K562 (cell line): ENCODE data around the gene HPSE2. TPM values are rescaled to one million over a fixed set of nuclear protein-coding genes. Genes with fewer than 3 reads are reported as not detected.

Experiments used
- ATAC-seq: fragments of 200-7000 bp; cut with Tn5 transposase; 3 replicates; pipeline ENCODE4 v1.9.1; 2020; ENCODE audit warnings: moderate library complexity
- BruUV-seq: library from RNA; stranded (reverse); fragments of 400-500 nt; replicated peaks from 2 replicates; lab custom pipeline; 2021; lab: Mats Ljungman, UMichigan
- CTCF ChIA-PET: fragments of 300-600 bp; formaldehyde crosslinking; extraction: SDS; loops from one replicate; lab custom pipeline; 2021; ENCODE audit warnings: low intra/inter-chr PET ratio; lab: Yijun Ruan, JAX
- POLR2A ChIA-PET: fragments of 300-600, 350-650 bp; sonication (Branson Sonifier 250); formaldehyde crosslinking; extraction: SDS; loops from one replicate; lab custom pipeline; 2021; ENCODE audit warnings: antibody characterized with exemption, inconsistent platforms; lab: Yijun Ruan, JAX
- DNase-seq, 4 experiments: peaks; one replicate each; pipeline versions ENCODE4 v3.0.0 to v3.0.0-alpha.2; 2011 to 2018; ENCODE audit warnings: low spot score in 3 of 4, mixed read lengths in 3 of 4; ENCODE audit errors: extremely low read depth in 1 of 4
- FAIRE-seq: peaks from 2 replicates; lab custom pipeline; 2011; peaks lifted over from hg19 to GRCh38; lab: Jason Lieb, UNC
- H2AFZ ChIP-seq: 2 replicates; pipeline ENCODE4 v1.6.0; 2011; ENCODE audit warnings: low read depth, low read length, control low read depth, inconsistent platforms
- H3K27ac ChIP-seq: fragments of 200-600 bp; 3 replicates; pipeline ENCODE4 v1.8.0; 2011; ENCODE audit warnings: low read depth, mild to moderate bottlenecking, control low read depth, inconsistent platforms, low read length, moderate library complexity, mixed read lengths; ENCODE audit errors: extremely low read depth
- H3K27me3 ChIP-seq, 2 experiments: fragments of 300-600 bp in 1 of 2; 2 replicates in 1 of 2; 3 replicates in 1 of 2; pipeline versions ENCODE4 v1.6.0 to v1.8.0; 2011; ENCODE audit warnings: inconsistent platforms in 2 of 2, low read length in 2 of 2, mild to moderate bottlenecking in 1 of 2, mixed read lengths in 1 of 2, moderate library complexity in 1 of 2; ENCODE audit not compliant: control insufficient read depth in 2 of 2, insufficient read depth in 2 of 2
- H3K36me3 ChIP-seq: fragments of 300-600 bp; 3 replicates; pipeline ENCODE4 v1.8.0; 2011; ENCODE audit warnings: mild to moderate bottlenecking, low read length, inconsistent platforms; ENCODE audit not compliant: control insufficient read depth, insufficient read depth
- H3K4me1 ChIP-seq, 2 experiments: fragments of 200-600 bp in 1 of 2; replicated peaks in 1 of 2; 2 replicates in 1 of 2; 3 replicates in 1 of 2; pipeline versions ENCODE4 v1.5.1 to v1.8.0; 2011; ENCODE audit warnings: inconsistent platforms in 2 of 2, low read length in 2 of 2, mild to moderate bottlenecking in 1 of 2, mixed read lengths in 1 of 2, moderate library complexity in 1 of 2; ENCODE audit not compliant: control insufficient read depth in 2 of 2, insufficient read depth in 2 of 2
- H3K4me2 ChIP-seq: 2 replicates; pipeline ENCODE4 v1.6.1; 2011; ENCODE audit warnings: low read length, control low read depth, inconsistent platforms, mixed read lengths; ENCODE audit not compliant: insufficient read depth
- H3K4me3 ChIP-seq: fragments of 200-600 bp; sonication (generic), shearing (Covaris generic); 2 replicates; pipeline ENCODE4 v1.5.1; 2016; ENCODE audit warnings: control low read depth, inconsistent platforms
- H3K79me2 ChIP-seq: fragments of 200-600 bp; 3 replicates; pipeline ENCODE4 v1.8.0; 2011; ENCODE audit warnings: low read length, inconsistent platforms; ENCODE audit not compliant: control insufficient read depth, insufficient read depth
- H3K9ac ChIP-seq, 2 experiments: 2 replicates each; pipeline versions ENCODE4 v1.6.0 to v1.6.1; 2011; ENCODE audit warnings: low read depth in 2 of 2, low read length in 2 of 2, control low read depth in 1 of 2, inconsistent platforms in 1 of 2, mild to moderate bottlenecking in 1 of 2, mixed read lengths in 1 of 2; ENCODE audit not compliant: insufficient read depth in 1 of 2
- H3K9me1 ChIP-seq: one replicate; pipeline ENCODE4 v1.6.0; 2011; ENCODE audit warnings: inconsistent platforms, mild to moderate bottlenecking, low read length, moderate library complexity; ENCODE audit not compliant: control insufficient read depth, insufficient read depth
- H3K9me3 ChIP-seq: replicated peaks from 2 replicates; pipeline ENCODE4 v1.5.1; 2011; ENCODE audit warnings: low read depth, low read length, inconsistent platforms; ENCODE audit not compliant: control insufficient read depth, insufficient read depth
- H4K20me1 ChIP-seq: replicated peaks from 2 replicates; pipeline ENCODE4 v1.6.1; 2011; ENCODE audit warnings: low read length, inconsistent platforms, mixed read lengths; ENCODE audit not compliant: control insufficient read depth, insufficient read depth
- ETV6 ChIP-seq, 3 experiments: fragments of 150-350 bp in 1 of 3; sonication (generic) in 1 of 3; formaldehyde crosslinking in 1 of 3; IDR thresholded peaks; 2 replicates each; pipeline versions ENCODE4 v1.6.1 to v1.8.0; 2014 to 2022; ENCODE audit warnings: borderline replicate concordance in 2 of 3, low read depth in 2 of 3, antibody characterized with exemption in 1 of 3, low read length in 1 of 3, mild to moderate bottlenecking in 1 of 3, missing genetic modification reagents in 1 of 3
- GABPB2 ChIP-seq: fragments of 250-450 bp; sonication (Bioruptor Pico); conservative IDR thresholded peaks from 2 replicates; pipeline ENCODE4 v1.5.1; 2021; ENCODE audit warnings: mild to moderate bottlenecking
- KDM5B ChIP-seq: fragments of 200-600 bp; sonication (generic); IDR thresholded peaks from 2 replicates; pipeline ENCODE4 v1.6.1; 2012; ENCODE audit warnings: low read depth, mild to moderate bottlenecking, moderate library complexity, low read length, control low read depth, inconsistent platforms; ENCODE audit not compliant: insufficient replicate concordance
- MYNN ChIP-seq, 2 experiments: sonication (generic); formaldehyde crosslinking in 1 of 2; IDR thresholded peaks; 2 replicates each; pipeline versions ENCODE4 v1.5.0 to v1.6.1; 2016 to 2020; ENCODE audit warnings: antibody characterized with exemption in 1 of 2, missing genetic modification reagents in 1 of 2
- PCBP2 ChIP-seq: fragments of 200-400 bp; formaldehyde crosslinking; IDR thresholded peaks from 2 replicates; pipeline ENCODE4 v1.6.1; 2018; ENCODE audit warnings: low read length, low read depth, mild to moderate bottlenecking, moderate library complexity; ENCODE audit not compliant: poor library complexity, severe bottlenecking
- RAD51 ChIP-seq: fragments of 450-650 bp; IDR thresholded peaks from 2 replicates; pipeline ENCODE4 v1.7.1; 2016; ENCODE audit warnings: low read depth, mild to moderate bottlenecking, borderline replicate concordance
- SAFB2 ChIP-seq: fragments of 200-400 bp; formaldehyde crosslinking; IDR thresholded peaks from 2 replicates; pipeline ENCODE4 v1.6.1; 2018; ENCODE audit warnings: borderline replicate concordance, low read length, low read depth, moderate library complexity; ENCODE audit not compliant: severe bottlenecking
- SMAD2 ChIP-seq: fragments of 150-350 bp; IDR thresholded peaks from 2 replicates; pipeline ENCODE4 v1.6.1; 2014; ENCODE audit warnings: low read depth, mild to moderate bottlenecking, low read length
- U2AF2 ChIP-seq: fragments of 200-400 bp; formaldehyde crosslinking; optimal IDR thresholded peaks from 2 replicates; pipeline ENCODE3; 2017; ENCODE audit warnings: low read depth, mild to moderate bottlenecking, low read length
- ZNF121 ChIP-seq: sonication (generic); formaldehyde crosslinking; conservative IDR thresholded peaks from 2 replicates; pipeline ENCODE4 v1.8.0; 2022; ENCODE audit warnings: missing genetic modification reagents
- ZNF232 ChIP-seq: sonication (generic); formaldehyde crosslinking; IDR thresholded peaks from 2 replicates; pipeline ENCODE4 v1.8.0; 2022; ENCODE audit warnings: mild to moderate bottlenecking, missing genetic modification reagents
- ZNF586 ChIP-seq: fragments of 450-650 bp; formaldehyde crosslinking; conservative IDR thresholded peaks from 2 replicates; pipeline ENCODE4 v1.4.0; 2020; ENCODE audit warnings: mild to moderate bottlenecking, moderate library complexity
- ZNF717 ChIP-seq: fragments of 250-450 bp; sonication (Bioruptor Pico); IDR thresholded peaks from 2 replicates; pipeline ENCODE4 v1.5.0; 2021
- WGBS: fragments of 100-300 bp; shearing (Covaris generic); methylation state at CpG from one replicate; pipeline ENCODE4 v1.1.6; 2016; ENCODE audit warnings: low coverage, mixed read lengths; ENCODE audit not compliant: insufficient coverage; ENCODE audit errors: missing lambda C conversion rate; 5-methylcytosine and 5-hydroxymethylcytosine counted together
- in situ Hi-C: fragments of 300-500 bp; cut with MboI; formaldehyde crosslinking; loops from 4 replicates; pipeline ENCODE4 v1.15.0; 2018; ENCODE audit warnings: inconsistent platforms, mixed read lengths
- intact Hi-C: fragments of 100-400 bp; cut with micrococcal nuclease; formaldehyde crosslinking; loops from 2 replicates; pipeline ENCODE4 v1.14.2; 2022
- polyA plus RNA-seq, 8 experiments: library from polyadenylated mRNA; depleted of rRNA in 4 of 8; stranded (reverse) in 5 of 8; unstranded in 3 of 8; fragments of >200 nt; fragmentation: Nextera tagmentation in 2 of 8; fragmentation: Illumina TruSeq in 1 of 8; extraction: Ambion mirVana in 2 of 8; extraction: Trizol in 1 of 8; gene quantifications; 2 replicates each; pipeline versions ENCODE4 v1.2.1 to v1.2.3, GENCODE V29; 2011 to 2014; ENCODE audit warnings: inconsistent platforms in 1 of 8, missing spikeins in 1 of 8
- total RNA-seq, 7 experiments: library from RNA; depleted of rRNA in 6 of 7; stranded (reverse); fragments of >200 nt in 6 of 7; fragmentation: Illumina TruSeq in 2 of 7; extraction: Trizol in 2 of 7; gene quantifications; 2 replicates each; pipeline versions ENCODE4 v1.2.1 to v1.2.3, GENCODE V29; 2011 to 2021; ENCODE audit warnings: low replicate concordance in 1 of 7
- TF ChIP-seq, protein P1 (sequence below): fragments of 450-650 bp; formaldehyde crosslinking; IDR thresholded peaks from 2 replicates; pipeline ENCODE4 v1.4.0; 2022; ENCODE audit warnings: missing genetic modification characterization
- TF ChIP-seq, protein P2 (sequence below), 2 experiments: fragments of 450-650 bp; conservative IDR thresholded peaks; 2 replicates each; pipeline ENCODE4 v1.6.1; 2017; ENCODE audit warnings: mild to moderate bottlenecking in 2 of 2, moderate library complexity in 2 of 2
- TF ChIP-seq, protein P3 (sequence below): sonication (generic); formaldehyde crosslinking; IDR thresholded peaks from 2 replicates; pipeline ENCODE4 v1.8.0; 2022; ENCODE audit warnings: mild to moderate bottlenecking, missing genetic modification reagents, borderline replicate concordance

The HPSE2 gene
- total and polyA plus RNA-seq, 9 of the 15 experiments (the other 6 are each of a cell fraction or from before 2014, with no cell fraction given), result 0.03 to 0.10 (median 0.04) TPM; not detected in 2

DNA sequence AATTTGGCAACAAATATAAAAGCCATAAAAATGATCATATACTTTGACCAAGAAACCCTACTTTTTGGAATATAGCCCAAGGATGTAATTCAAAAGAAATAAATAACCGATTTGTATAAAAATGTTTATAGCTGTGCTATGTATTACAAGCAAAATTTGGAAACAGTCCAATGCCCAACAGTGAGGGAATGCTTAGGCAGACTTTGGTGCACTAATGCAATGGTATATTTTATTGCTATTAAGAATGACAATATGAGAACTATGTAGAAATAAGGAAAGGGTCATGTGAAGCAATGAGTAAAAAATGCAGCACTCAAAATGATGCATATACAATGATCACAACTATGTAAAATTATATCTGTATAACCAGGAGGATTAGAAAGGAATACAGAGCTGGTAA, 515.1 kb downstream of the HPSE2 start (continued):
- no peak for TF ChIP-seq SAFB2
- TF ChIP-seq, protein P1, sequence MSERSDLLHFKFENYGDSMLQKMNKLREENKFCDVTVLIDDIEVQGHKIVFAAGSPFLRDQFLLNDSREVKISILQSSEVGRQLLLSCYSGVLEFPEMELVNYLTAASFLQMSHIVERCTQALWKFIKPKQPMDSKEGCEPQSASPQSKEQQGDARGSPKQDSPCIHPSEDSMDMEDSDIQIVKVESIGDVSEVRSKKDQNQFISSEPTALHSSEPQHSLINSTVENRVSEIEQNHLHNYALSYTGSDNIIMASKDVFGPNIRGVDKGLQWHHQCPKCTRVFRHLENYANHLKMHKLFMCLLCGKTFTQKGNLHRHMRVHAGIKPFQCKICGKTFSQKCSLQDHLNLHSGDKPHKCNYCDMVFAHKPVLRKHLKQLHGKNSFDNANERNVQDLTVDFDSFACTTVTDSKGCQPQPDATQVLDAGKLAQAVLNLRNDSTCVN (CRISPR knock-in tag), result no peak
- TF ChIP-seq, all 486 proteins: peak for 0

DNA sequence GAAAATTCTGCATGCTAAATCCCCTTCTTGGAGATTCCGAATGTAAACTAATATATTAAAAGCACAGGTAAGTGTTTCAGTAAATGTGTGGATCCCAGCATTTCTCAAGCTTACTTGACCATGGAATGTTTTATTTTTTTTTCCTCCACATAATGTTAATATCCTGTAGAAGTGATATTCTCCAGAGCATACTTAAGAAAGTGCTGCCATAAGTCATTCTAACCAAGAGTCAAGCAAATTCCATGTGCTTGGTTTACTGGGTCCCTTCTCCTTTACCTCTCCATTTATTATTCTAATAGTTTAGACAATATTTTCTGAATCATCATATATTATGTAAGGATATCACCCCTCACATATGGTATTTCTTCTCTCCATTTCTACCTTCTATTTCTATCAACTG, 522.1 kb downstream of the HPSE2 start:
- in situ Hi-C loops, result no loop called here
- no peak for TF ChIP-seq MYNN (IDR thresholded peaks at IDR 0.05)
- TF ChIP-seq MYNN (CRISPR knock-in tag; IDR thresholded peaks at IDR 0.05), result no peak
- no peak for TF ChIP-seq SMAD2
- no peak for TF ChIP-seq U2AF2
- no peak for TF ChIP-seq KDM5B
- TF ChIP-seq ZNF232, result no peak
- TF ChIP-seq, protein P2, sequence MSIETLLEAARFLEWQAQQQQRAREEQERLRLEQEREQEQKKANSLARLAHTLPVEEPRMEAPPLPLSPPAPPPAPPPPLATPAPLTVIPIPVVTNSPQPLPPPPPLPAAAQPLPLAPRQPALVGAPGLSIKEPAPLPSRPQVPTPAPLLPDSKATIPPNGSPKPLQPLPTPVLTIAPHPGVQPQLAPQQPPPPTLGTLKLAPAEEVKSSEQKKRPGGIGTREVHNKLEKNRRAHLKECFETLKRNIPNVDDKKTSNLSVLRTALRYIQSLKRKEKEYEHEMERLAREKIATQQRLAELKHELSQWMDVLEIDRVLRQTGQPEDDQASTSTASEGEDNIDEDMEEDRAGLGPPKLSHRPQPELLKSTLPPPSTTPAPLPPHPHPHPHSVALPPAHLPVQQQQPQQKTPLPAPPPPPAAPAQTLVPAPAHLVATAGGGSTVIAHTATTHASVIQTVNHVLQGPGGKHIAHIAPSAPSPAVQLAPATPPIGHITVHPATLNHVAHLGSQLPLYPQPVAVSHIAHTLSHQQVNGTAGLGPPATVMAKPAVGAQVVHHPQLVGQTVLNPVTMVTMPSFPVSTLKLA (conservative IDR thresholded peaks at IDR 0.05), result no peak
- no peak for TF ChIP-seq ZNF121
- TF ChIP-seq GABPB2 (CRISPR knock-in tag), result no peak
- TF ChIP-seq PCBP2, result no peak
- TF ChIP-seq RAD51, result no peak
- TF ChIP-seq ETV6 (IDR thresholded peaks at IDR 0.05; ENCODE audit: borderline replicate concordance in 1 of 2, low read depth in 2 of 2, low read length in 1 of 2), result no peak
- TF ChIP-seq ETV6 (CRISPR knock-in tag; IDR thresholded peaks at IDR 0.05; ENCODE audit: borderline replicate concordance), result no peak
- TF ChIP-seq ZNF717 (CRISPR knock-in tag), result no peak
- TF ChIP-seq, protein P3, sequence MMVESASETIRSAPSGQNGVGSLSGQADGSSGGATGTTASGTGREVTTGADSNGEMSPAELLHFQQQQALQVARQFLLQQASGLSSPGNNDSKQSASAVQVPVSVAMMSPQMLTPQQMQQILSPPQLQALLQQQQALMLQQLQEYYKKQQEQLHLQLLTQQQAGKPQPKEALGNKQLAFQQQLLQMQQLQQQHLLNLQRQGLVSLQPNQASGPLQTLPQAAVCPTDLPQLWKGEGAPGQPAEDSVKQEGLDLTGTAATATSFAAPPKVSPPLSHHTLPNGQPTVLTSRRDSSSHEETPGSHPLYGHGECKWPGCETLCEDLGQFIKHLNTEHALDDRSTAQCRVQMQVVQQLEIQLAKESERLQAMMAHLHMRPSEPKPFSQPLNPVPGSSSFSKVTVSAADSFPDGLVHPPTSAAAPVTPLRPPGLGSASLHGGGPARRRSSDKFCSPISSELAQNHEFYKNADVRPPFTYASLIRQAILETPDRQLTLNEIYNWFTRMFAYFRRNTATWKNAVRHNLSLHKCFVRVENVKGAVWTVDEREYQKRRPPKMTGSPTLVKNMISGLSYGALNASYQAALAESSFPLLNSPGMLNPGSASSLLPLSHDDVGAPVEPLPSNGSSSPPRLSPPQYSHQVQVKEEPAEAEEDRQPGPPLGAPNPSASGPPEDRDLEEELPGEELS (CRISPR knock-in tag), result no peak
- no peak for TF ChIP-seq ZNF586

More for the DNA sequence above, 522.1 kb downstream of the HPSE2 start:
- Histone ChIP-seq H3K9me3 (no peaks in the 10 kb centered on the region), H3K79me2 (no peaks in the 10 kb centered on the region), H3K27me3 (no peaks in the 10 kb centered on the region), H3K9me1 (no peaks in the 10 kb centered on the region), H3K4me2 (no peak overlapping the region), H3K4me3 (no peak overlapping the region), H4K20me1 (no peaks in the 10 kb centered on the region), H2AFZ (no peak overlapping the region), H3K9ac (no peak overlapping the region), H3K27ac (no peak overlapping the region), H3K36me3 (no peaks in the 10 kb centered on the region), H3K4me1 (no peaks in the 10 kb centered on the region)
- FAIRE-seq (no peak), ATAC-seq (no peak), DNase-seq (no peak)
- no TSS peak for BruUV-seq
- 0% methylated on average over 1 of the region's 1 CpG for WGBS
- POLR2A ChIA-PET, result no interaction called here
- CTCF ChIA-PET, result no interaction called here
- intact Hi-C loops, result no loop called here
